ENCODE data around the gene GALNT16. TPM values are rescaled to one million over a fixed set of nuclear protein-coding genes. Genes with fewer than 3 reads are reported as not detected.

Gene GALNT16
- polyA plus RNA-seq, 1 donor (not counting 4 experiments of a cell fraction or from before 2014, with no cell fraction given), result not detected

GRCh38 chr14:69366069-69366468 lies 106.1 kb downstream of the GALNT16 start:
- Histone ChIP-seq H3K9me3 (ENCODE audit: control insufficient read depth, low read depth, low read length) (no peaks in the 10 kb centered on the region), H3K4me3 (ENCODE audit: control insufficient read depth in 2 of 3, extremely low read depth in 1 of 3, insufficient read depth in 2 of 3, low read depth in 1 of 3, low read length in 3 of 3) (no peak overlapping the region), H3K4me2 (ENCODE audit: control insufficient read depth, extremely low read depth, insufficient read depth, low read depth, low read length) (no peak overlapping the region), H3K27ac (ENCODE audit: control insufficient read depth, insufficient read depth, low read length) (no peak overlapping the region), H3K79me2 (ENCODE audit: control insufficient read depth, insufficient read depth, low read length) (no peaks in the 10 kb centered on the region), H3K9me1 (ENCODE audit: control insufficient read depth, extremely low read depth, insufficient read depth, low read length) (no peaks in the 10 kb centered on the region), H2AFZ (ENCODE audit: control insufficient read depth, low read length) (no peak overlapping the region), H3K27me3 (ENCODE audit: control insufficient read depth, extremely low read depth, insufficient read depth, low read length) (no peaks in the 10 kb centered on the region), H3K9ac (ENCODE audit: control insufficient read depth, extremely low read depth, insufficient read depth, low read length) (no peak overlapping the region), H4K20me1 (ENCODE audit: control insufficient read depth, extremely low read depth, insufficient read depth, low read length) (no peaks in the 10 kb centered on the region), H3K4me1 (ENCODE audit: control insufficient read depth, extremely low read depth, insufficient read depth, low read length) (no peaks in the 10 kb centered on the region), H3K36me3 (ENCODE audit: control insufficient read depth in 2 of 2, extremely low read depth in 1 of 2, insufficient read depth in 2 of 2, low read length in 2 of 2) (no peaks in the 10 kb centered on the region)
- TF ChIP-seq EZH2 (IDR thresholded peaks at IDR 0.05; ENCODE audit: low read length), result no peak
- no peak for TF ChIP-seq CTCF (optimal IDR thresholded peaks at IDR 0.05 in 1 of 3, IDR thresholded peaks at IDR 0.05 in 1 of 3, conservative IDR thresholded peaks at IDR 0.05 in 1 of 3; ENCODE audit: extremely low read depth in 1 of 3, insufficient read depth in 2 of 3, low read length in 3 of 3)
- FAIRE-seq (no peak), DNase-seq (ENCODE audit: low read depth, low spot score) (no peak)
- dilution Hi-C loops (cut with MboI; ENCODE audit: extremely low pct_ligation_motif_present, low sequenced_read_pairs), result no loop called here

- Histone ChIP-seq H3K36me3 (ENCODE audit: control insufficient read depth in 2 of 2, extremely low read depth in 1 of 2, insufficient read depth in 2 of 2, low read length in 2 of 2) (no peaks in the 10 kb centered on the region), H3K27me3 (ENCODE audit: control insufficient read depth, extremely low read depth, insufficient read depth, low read length) (no peaks in the 10 kb centered on the region), H3K9me1 (ENCODE audit: control insufficient read depth, extremely low read depth, insufficient read depth, low read length) (no peaks in the 10 kb centered on the region), H3K9me3 (ENCODE audit: control insufficient read depth, low read depth, low read length) (no peaks in the 10 kb centered on the region), H4K20me1 (ENCODE audit: control insufficient read depth, extremely low read depth, insufficient read depth, low read length) (no peaks in the 10 kb centered on the region), H3K79me2 (ENCODE audit: control insufficient read depth, insufficient read depth, low read length) (no peaks in the 10 kb centered on the region), H3K9ac (ENCODE audit: control insufficient read depth, extremely low read depth, insufficient read depth, low read length) (no peak overlapping the region), H3K27ac (ENCODE audit: control insufficient read depth, insufficient read depth, low read length) (no peak overlapping the region), H3K4me3 (ENCODE audit: control insufficient read depth in 2 of 3, extremely low read depth in 1 of 3, insufficient read depth in 2 of 3, low read depth in 1 of 3, low read length in 3 of 3) (no peak overlapping the region), H2AFZ (ENCODE audit: control insufficient read depth, low read length) (no peak overlapping the region), H3K4me1 (ENCODE audit: control insufficient read depth, extremely low read depth, insufficient read depth, low read length) (no peaks in the 10 kb centered on the region), H3K4me2 (ENCODE audit: control insufficient read depth, extremely low read depth, insufficient read depth, low read depth, low read length) (no peak overlapping the region)
- FAIRE-seq (no peak), DNase-seq (ENCODE audit: low read depth, low spot score) (no peak)
- no peak for TF ChIP-seq CTCF (optimal IDR thresholded peaks at IDR 0.05 in 1 of 3, IDR thresholded peaks at IDR 0.05 in 1 of 3, conservative IDR thresholded peaks at IDR 0.05 in 1 of 3; ENCODE audit: extremely low read depth in 1 of 3, insufficient read depth in 2 of 3, low read length in 3 of 3)
- no peak for TF ChIP-seq EZH2 (IDR thresholded peaks at IDR 0.05; ENCODE audit: low read length)
- dilution Hi-C loops (cut with MboI; ENCODE audit: extremely low pct_ligation_motif_present, low sequenced_read_pairs), result no loop called here
These were observed 106.8 kb downstream of the GALNT16 start for GRCh38 chr14:69366761-69367160.
